Measurements from ENCODE around the gene KCNAB2. TPM values are rescaled to one million over a fixed set of nuclear protein-coding genes. Genes with fewer than 3 reads are reported as not detected.

KCNAB2 gene
- total RNA-seq, 1 donor: 5.8 TPM

DNA sequence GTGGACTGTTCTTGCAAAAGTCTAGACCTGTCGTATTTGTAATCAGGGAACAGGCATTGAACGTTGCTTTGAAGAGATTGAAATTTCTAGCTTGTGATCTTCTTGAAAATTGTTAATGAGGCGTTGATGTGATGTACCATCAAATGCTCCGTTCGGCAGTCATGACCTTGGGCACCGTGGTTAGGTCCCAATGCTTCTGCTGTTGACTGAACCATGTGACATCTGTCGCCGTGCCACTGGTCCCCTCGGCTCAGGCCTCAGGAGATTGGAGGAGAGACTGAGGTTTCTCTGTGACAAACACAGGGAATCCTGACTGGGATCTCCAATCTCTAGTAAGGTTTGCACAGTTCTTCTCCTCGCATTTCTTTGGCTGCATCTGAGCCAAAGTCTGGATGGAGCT, 18.1 kb upstream of the KCNAB2 start:
- Histone ChIP-seq H3K27me3 (ENCODE audit: insufficient read depth, low read length) (no peaks in the 10 kb centered on the region), H3K36me3 (ENCODE audit: insufficient read depth, low read length) (no peaks in the 10 kb centered on the region), H3K79me2 (ENCODE audit: insufficient read depth, low read length) (no peaks in the 10 kb centered on the region), H3K4me1 (ENCODE audit: insufficient read depth, low read length) (no peaks in the 10 kb centered on the region), H3K27ac (ENCODE audit: low read depth, low read length) (no peak overlapping the region), H3K4me2 (ENCODE audit: insufficient read depth, low read length) (no peak overlapping the region), H3K9me3 (ENCODE audit: low read depth, low read length) (no peaks in the 10 kb centered on the region), H2AFZ (ENCODE audit: low read length) (no peak overlapping the region), H4K20me1 (ENCODE audit: insufficient read depth, low read length) (peaks cover 3% of the 10 kb centered on the region), H3K4me3 (ENCODE audit: insufficient read depth, low read length) (no peak overlapping the region)
- TF ChIP-seq, protein P1, sequence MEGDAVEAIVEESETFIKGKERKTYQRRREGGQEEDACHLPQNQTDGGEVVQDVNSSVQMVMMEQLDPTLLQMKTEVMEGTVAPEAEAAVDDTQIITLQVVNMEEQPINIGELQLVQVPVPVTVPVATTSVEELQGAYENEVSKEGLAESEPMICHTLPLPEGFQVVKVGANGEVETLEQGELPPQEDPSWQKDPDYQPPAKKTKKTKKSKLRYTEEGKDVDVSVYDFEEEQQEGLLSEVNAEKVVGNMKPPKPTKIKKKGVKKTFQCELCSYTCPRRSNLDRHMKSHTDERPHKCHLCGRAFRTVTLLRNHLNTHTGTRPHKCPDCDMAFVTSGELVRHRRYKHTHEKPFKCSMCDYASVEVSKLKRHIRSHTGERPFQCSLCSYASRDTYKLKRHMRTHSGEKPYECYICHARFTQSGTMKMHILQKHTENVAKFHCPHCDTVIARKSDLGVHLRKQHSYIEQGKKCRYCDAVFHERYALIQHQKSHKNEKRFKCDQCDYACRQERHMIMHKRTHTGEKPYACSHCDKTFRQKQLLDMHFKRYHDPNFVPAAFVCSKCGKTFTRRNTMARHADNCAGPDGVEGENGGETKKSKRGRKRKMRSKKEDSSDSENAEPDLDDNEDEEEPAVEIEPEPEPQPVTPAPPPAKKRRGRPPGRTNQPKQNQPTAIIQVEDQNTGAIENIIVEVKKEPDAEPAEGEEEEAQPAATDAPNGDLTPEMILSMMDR (IDR thresholded peaks at IDR 0.05; ENCODE audit: extremely low read depth, low read depth, low read length): no peak
- peak; percentile 49 for DNase-seq (ENCODE audit: insufficient read length, low spot score, missing footprints)

DNA sequence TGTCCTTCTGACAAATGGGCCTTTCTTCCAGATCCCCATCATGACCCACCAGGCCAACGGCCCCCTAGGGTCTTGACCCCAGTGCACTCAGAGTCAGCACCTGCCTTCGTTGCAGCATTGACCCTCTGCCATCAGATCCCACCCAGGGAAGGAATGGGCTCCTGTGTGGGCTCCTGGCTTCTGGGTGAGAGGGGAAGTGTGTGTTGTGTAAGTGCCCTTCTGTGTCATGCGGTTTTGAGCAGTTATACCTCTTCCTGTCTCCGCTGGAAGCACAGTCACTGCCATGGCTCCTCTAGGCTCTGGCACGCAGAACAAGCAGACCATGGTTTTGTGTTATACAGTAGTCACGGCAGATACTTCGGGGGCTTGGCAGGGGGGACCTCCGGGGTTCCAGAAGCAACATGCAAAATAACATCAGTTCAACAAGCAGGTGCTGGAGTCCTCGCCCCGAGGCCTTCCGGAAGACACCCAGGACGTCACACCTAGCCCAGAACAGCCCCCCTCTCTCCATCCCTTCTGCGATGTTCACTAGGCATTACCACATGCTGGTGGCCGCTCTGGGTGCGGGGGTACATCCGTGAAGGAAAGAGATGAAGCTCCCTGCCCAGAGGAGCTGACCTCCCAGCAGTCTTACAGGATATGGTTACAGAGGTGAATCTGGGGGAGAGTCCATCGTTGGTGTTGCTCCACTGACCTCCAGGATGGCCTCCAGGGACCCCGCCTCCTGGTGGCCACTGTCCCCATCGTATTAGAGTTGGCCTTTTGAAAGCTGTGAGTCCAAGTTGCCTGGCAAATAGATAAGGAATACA, 17.4 kb upstream of the KCNAB2 start:
- Histone ChIP-seq H3K79me2 (ENCODE audit: insufficient read depth, low read length) (no peaks in the 10 kb centered on the region), H3K9me3 (ENCODE audit: low read depth, low read length) (no peaks in the 10 kb centered on the region), H3K4me3 (ENCODE audit: insufficient read depth, low read length) (no peak overlapping the region), H3K27ac (ENCODE audit: low read depth, low read length) (no peak overlapping the region), H3K4me1 (ENCODE audit: insufficient read depth, low read length) (no peaks in the 10 kb centered on the region), H3K4me2 (ENCODE audit: insufficient read depth, low read length) (no peak overlapping the region), H3K27me3 (ENCODE audit: insufficient read depth, low read length) (no peaks in the 10 kb centered on the region), H3K36me3 (ENCODE audit: insufficient read depth, low read length) (no peaks in the 10 kb centered on the region), H2AFZ (ENCODE audit: low read length) (no peak overlapping the region), H4K20me1 (ENCODE audit: insufficient read depth, low read length) (peaks cover 5% of the 10 kb centered on the region)
- DNase-seq (ENCODE audit: insufficient read length, low spot score, missing footprints): peak; percentile 51
- TF ChIP-seq, protein P1 (IDR thresholded peaks at IDR 0.05; ENCODE audit: extremely low read depth, low read depth, low read length): no peak

DNA sequence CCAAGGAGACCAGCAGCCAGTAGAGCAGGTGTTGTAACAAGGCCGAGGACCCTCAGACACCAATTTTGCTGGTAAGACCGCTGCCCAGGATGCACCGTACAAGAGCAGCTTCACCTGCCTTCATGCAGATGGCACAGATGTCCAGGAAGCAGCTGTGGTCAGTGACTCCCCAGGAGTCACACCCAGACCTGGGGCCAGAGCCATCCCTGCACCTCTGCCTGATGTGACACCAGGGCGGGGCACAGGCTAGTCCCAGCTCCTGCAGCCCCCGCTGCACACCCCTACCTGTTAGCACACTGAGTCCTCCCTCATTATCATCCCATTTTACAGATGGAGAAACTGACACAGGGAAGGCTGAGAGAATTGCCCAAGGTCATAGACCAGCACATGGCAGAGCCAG, 16.3 kb upstream of the KCNAB2 start:
- no peak overlapping the region for H3K27ac ChIP-seq (ENCODE audit: low read depth, low read length)
- no peaks in the 10 kb centered on the region for H3K9me3 ChIP-seq (ENCODE audit: low read depth, low read length)
- TF ChIP-seq, protein P1 (IDR thresholded peaks at IDR 0.05; ENCODE audit: extremely low read depth, low read depth, low read length): no peak
- no peak overlapping the region for H2AFZ ChIP-seq (ENCODE audit: low read length)
- DNase-seq (ENCODE audit: insufficient read length, low spot score, missing footprints): peak; percentile 64
- H3K27me3 ChIP-seq (ENCODE audit: insufficient read depth, low read length): no peaks in the 10 kb centered on the region
- no peak overlapping the region for H3K4me3 ChIP-seq (ENCODE audit: insufficient read depth, low read length)
- no peaks in the 10 kb centered on the region for H3K79me2 ChIP-seq (ENCODE audit: insufficient read depth, low read length)
- H3K4me2 ChIP-seq (ENCODE audit: insufficient read depth, low read length): no peak overlapping the region
- H4K20me1 ChIP-seq (ENCODE audit: insufficient read depth, low read length): peaks cover 9% of the 10 kb centered on the region
- no peaks in the 10 kb centered on the region for H3K4me1 ChIP-seq (ENCODE audit: insufficient read depth, low read length)
- no peaks in the 10 kb centered on the region for H3K36me3 ChIP-seq (ENCODE audit: insufficient read depth, low read length)

DNA sequence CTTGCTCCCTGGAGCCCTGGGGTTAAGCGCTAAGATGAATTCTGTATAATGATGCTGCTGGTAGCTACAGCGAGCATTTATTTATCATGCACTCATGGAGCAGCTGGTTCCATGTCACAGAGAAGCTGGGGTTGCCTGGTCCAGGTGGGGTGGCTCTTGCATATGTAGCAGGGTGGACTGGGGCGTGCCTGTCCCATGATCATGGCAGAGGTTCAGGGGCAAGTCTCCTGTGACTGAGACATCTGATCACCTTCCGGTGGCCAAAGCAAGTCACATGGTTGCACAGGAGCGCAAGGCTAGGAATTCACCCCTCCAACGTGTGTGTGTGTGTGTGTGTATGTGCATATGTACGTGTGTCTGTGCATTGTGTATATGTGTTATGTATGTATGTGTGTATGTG, 15.6 kb upstream of the KCNAB2 start:
- DNase-seq (ENCODE audit: insufficient read length, low spot score, missing footprints): peak; percentile 35
- H3K4me3 ChIP-seq (ENCODE audit: insufficient read depth, low read length): no peak overlapping the region
- H3K79me2 ChIP-seq (ENCODE audit: insufficient read depth, low read length): no peaks in the 10 kb centered on the region
- no peaks in the 10 kb centered on the region for H3K4me1 ChIP-seq (ENCODE audit: insufficient read depth, low read length)
- no peaks in the 10 kb centered on the region for H3K36me3 ChIP-seq (ENCODE audit: insufficient read depth, low read length)
- H3K4me2 ChIP-seq (ENCODE audit: insufficient read depth, low read length): no peak overlapping the region
- no peak overlapping the region for H3K27ac ChIP-seq (ENCODE audit: low read depth, low read length)
- no peak overlapping the region for H2AFZ ChIP-seq (ENCODE audit: low read length)
- H4K20me1 ChIP-seq (ENCODE audit: insufficient read depth, low read length): peaks cover 12% of the 10 kb centered on the region
- TF ChIP-seq, protein P1 (IDR thresholded peaks at IDR 0.05; ENCODE audit: extremely low read depth, low read depth, low read length): no peak
- H3K27me3 ChIP-seq (ENCODE audit: insufficient read depth, low read length): no peaks in the 10 kb centered on the region
- H3K9me3 ChIP-seq (ENCODE audit: low read depth, low read length): no peaks in the 10 kb centered on the region

All from osteoblast (primary cell).